HepG2 (cell line): ENCODE measurements around the gene TEKT5. TPM values are rescaled to one million over a fixed set of nuclear protein-coding genes. Genes with fewer than 3 reads are reported as not detected.

ENCODE experiments used
- ATAC-seq: fragments of 200-7000 bp; cut with Tn5 transposase; 3 replicates; pipeline ENCODE4 v1.9.1; 2020; ENCODE audit warnings: mild to moderate bottlenecking, moderate library complexity
- BruUV-seq: library from RNA; stranded (reverse); fragments of 400-500 nt; replicated peaks from 2 replicates; lab custom pipeline; 2021; lab: Mats Ljungman, UMichigan
- CTCF ChIA-PET: fragments of 300-600 bp; formaldehyde crosslinking; extraction: SDS; loops from one replicate; lab custom pipeline; 2021; ENCODE audit warnings: low total read pairs, inconsistent platforms, low intra/inter-chr PET ratio; lab: Yijun Ruan, JAX
- POLR2A ChIA-PET: fragments of 350-600 bp; sonication (Branson Sonifier 250); formaldehyde crosslinking; loops from one replicate; lab custom pipeline; 2020; ENCODE audit warnings: antibody characterized with exemption, inconsistent platforms; lab: Yijun Ruan, JAX
- DNase-seq: peaks from one replicate; pipeline ENCODE4 v3.0.0-alpha.2; 2015; ENCODE audit warnings: low spot score
- FAIRE-seq: peaks from 3 replicates; lab custom pipeline; 2011; peaks lifted over from hg19 to GRCh38; lab: Jason Lieb, UNC
- H2AFZ ChIP-seq: one replicate; pipeline ENCODE4 v1.6.1; 2011; ENCODE audit warnings: low read length, inconsistent platforms
- H3K27ac ChIP-seq: fragments of 300-600 bp; 3 replicates; pipeline ENCODE4 v1.8.0; 2011; ENCODE audit warnings: mixed run types, mild to moderate bottlenecking, mixed read lengths, low read length, inconsistent platforms; ENCODE audit not compliant: insufficient read depth; ENCODE audit errors: extremely low read length
- H3K27me3 ChIP-seq, 2 experiments: fragments of 200-600 bp in 1 of 2; 2 replicates in 1 of 2; 3 replicates in 1 of 2; pipeline versions ENCODE4 v1.6.0 to v1.8.0; 2011; ENCODE audit warnings: low read length in 2 of 2, mild to moderate bottlenecking in 2 of 2, moderate library complexity in 2 of 2, inconsistent platforms in 1 of 2; ENCODE audit not compliant: insufficient read depth in 2 of 2, control insufficient read depth in 1 of 2
- H3K36me3 ChIP-seq, 2 experiments: fragments of 200-600 bp in 1 of 2; replicated peaks in 1 of 2; 2 replicates in 1 of 2; 3 replicates in 1 of 2; pipeline versions ENCODE4 v1.5.1 to v1.8.0; 2011; ENCODE audit warnings: low read length in 2 of 2, inconsistent platforms in 1 of 2; ENCODE audit not compliant: insufficient read depth in 2 of 2, control insufficient read depth in 1 of 2
- H3K4me1 ChIP-seq: 2 replicates; pipeline ENCODE4 v1.5.1; 2012; ENCODE audit warnings: low read length, inconsistent platforms; ENCODE audit not compliant: insufficient read depth
- H3K4me2 ChIP-seq: 2 replicates; pipeline ENCODE4 v1.6.0; 2011; ENCODE audit warnings: low read depth, low read length, inconsistent platforms
- H3K4me3 ChIP-seq, 3 experiments: fragments of 200-600 bp in 1 of 3; sonication (generic), shearing (Covaris generic) in 1 of 3; replicated peaks in 1 of 3; 2 replicates each; pipeline ENCODE4 v1.5.1; 2011 to 2016; ENCODE audit warnings: low read length in 3 of 3, inconsistent platforms in 2 of 3, low read depth in 2 of 3, mild to moderate bottlenecking in 2 of 3, control low read depth in 1 of 3, mixed read lengths in 1 of 3; ENCODE audit not compliant: insufficient read depth in 1 of 3
- H3K79me2 ChIP-seq: one replicate; pipeline ENCODE4 v1.6.1; 2011; ENCODE audit warnings: low read length, inconsistent platforms; ENCODE audit not compliant: insufficient read depth
- H3K9ac ChIP-seq: 2 replicates; pipeline ENCODE4 v1.6.0; 2011; ENCODE audit warnings: mild to moderate bottlenecking, low read depth, low read length, inconsistent platforms; ENCODE audit not compliant: insufficient read depth
- H3K9me3 ChIP-seq: 2 replicates; pipeline ENCODE4 v1.5.1; 2012; ENCODE audit warnings: mild to moderate bottlenecking, low read length
- H4K20me1 ChIP-seq: 2 replicates; pipeline ENCODE4 v1.6.0; 2011; ENCODE audit warnings: inconsistent platforms, mild to moderate bottlenecking, low read length, moderate library complexity; ENCODE audit not compliant: insufficient read depth
- ZBED4 ChIP-seq: sonication (generic); formaldehyde crosslinking; IDR thresholded peaks from 2 replicates; pipeline ENCODE4 v1.4.0; 2020; ENCODE audit warnings: missing genetic modification reagents, borderline replicate concordance
- ZNF3 ChIP-seq: IDR thresholded peaks from 2 replicates; pipeline ENCODE4 v1.7.0; 2017; ENCODE audit warnings: inconsistent platforms
- WGBS: methylation state at CpG from one replicate; pipeline ENCODE4 v1.1.6; 2017; ENCODE audit warnings: low lambda C conversion rate; 5-methylcytosine and 5-hydroxymethylcytosine counted together
- in situ Hi-C: cut with HindIII; loops from 2 replicates; pipeline ENCODE4 v1.10.0; 2017; ENCODE audit warnings: low pct_unique_long_range_greater_than_20kb; ENCODE audit not compliant: extremely low pct_ligation_motif_present
- intact Hi-C: fragments of 100-400 bp; cut with micrococcal nuclease; formaldehyde crosslinking; loops from one replicate; pipeline ENCODE4 v1.10.0; 2022; ENCODE audit not compliant: unreplicated experiment
- polyA plus RNA-seq, 8 experiments: library from polyadenylated mRNA; depleted of rRNA in 3 of 8; stranded (reverse) in 7 of 8; unstranded in 1 of 8; fragments of >200 nt; fragmentation: Illumina TruSeq in 4 of 8; extraction: Trizol in 4 of 8; gene quantifications; 2 replicates each; pipeline versions ENCODE4 v1.2.1 to v1.2.3, GENCODE V29; 2011 to 2016; ENCODE audit warnings: low read depth in 4 of 8, missing spikeins in 1 of 8, mixed read lengths in 1 of 8; ENCODE audit not compliant: insufficient read depth in 1 of 8
- total RNA-seq, 5 experiments: library from RNA; depleted of rRNA; stranded (reverse); fragments of >200 nt; fragmentation: Illumina TruSeq; extraction: Trizol; gene quantifications; 2 replicates each; pipeline ENCODE4 v1.2.3, GENCODE V29; 2016; ENCODE audit warnings: low read depth in 1 of 5
- TF ChIP-seq, protein P1 (sequence below): sonication (generic); formaldehyde crosslinking; IDR thresholded peaks from 2 replicates; pipeline ENCODE4 v1.5.1; 2020; ENCODE audit warnings: mild to moderate bottlenecking, missing genetic modification reagents, moderate library complexity
- TF ChIP-seq, protein P2 (sequence below): sonication (generic); formaldehyde crosslinking; IDR thresholded peaks from 2 replicates; pipeline ENCODE4 v1.4.0; 2020; ENCODE audit warnings: missing genetic modification reagents

Gene TEKT5
- total and polyA plus RNA-seq, 2 of the 13 experiments (the other 11 are each of a cell fraction or from before 2014, with no cell fraction given), result 0.16 TPM; not detected in 1

DNA sequence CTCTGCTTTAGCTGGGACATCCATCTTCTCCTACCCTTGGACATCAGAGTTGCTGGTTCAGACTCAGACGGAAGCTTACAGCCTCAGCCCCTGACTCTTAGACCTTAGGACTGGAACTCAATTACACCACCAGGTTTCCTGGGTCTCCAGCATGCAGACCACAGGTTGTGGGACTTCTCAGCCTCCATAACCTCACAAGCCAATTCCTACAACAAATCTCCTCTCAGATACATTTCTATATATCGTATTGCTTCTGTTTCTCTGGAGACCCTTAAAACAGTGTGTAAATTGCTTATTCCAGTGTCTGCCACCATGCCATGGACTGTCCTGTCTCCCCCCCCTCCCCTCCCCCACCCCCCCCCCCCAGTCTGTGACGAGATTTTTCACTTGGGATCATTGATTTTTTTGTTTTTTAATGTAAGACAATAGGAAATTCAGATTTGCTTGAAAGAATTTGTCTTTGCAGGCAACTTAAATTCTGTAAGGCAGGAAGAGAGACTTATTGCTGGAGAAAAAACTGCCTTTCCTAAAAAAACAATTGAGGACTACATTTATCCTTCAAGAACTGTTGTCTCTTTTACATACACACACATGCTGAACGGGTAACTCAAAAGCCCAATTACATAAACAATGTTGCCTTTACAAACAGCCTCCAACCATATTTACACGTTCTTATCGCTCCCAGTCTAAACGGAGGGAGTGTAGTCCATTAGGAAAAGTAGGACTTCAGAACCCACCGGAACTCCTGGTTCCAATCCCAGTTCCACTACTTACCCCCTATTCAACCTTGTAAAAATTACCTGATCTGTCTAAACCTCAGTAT lies 39.9 kb downstream of the TEKT5 start (continued):
- peak; percentile 91; the same call in 1 of the 2 replicates for TF ChIP-seq ZBED4
- TF ChIP-seq, all 625 proteins: peak for 51

DNA sequence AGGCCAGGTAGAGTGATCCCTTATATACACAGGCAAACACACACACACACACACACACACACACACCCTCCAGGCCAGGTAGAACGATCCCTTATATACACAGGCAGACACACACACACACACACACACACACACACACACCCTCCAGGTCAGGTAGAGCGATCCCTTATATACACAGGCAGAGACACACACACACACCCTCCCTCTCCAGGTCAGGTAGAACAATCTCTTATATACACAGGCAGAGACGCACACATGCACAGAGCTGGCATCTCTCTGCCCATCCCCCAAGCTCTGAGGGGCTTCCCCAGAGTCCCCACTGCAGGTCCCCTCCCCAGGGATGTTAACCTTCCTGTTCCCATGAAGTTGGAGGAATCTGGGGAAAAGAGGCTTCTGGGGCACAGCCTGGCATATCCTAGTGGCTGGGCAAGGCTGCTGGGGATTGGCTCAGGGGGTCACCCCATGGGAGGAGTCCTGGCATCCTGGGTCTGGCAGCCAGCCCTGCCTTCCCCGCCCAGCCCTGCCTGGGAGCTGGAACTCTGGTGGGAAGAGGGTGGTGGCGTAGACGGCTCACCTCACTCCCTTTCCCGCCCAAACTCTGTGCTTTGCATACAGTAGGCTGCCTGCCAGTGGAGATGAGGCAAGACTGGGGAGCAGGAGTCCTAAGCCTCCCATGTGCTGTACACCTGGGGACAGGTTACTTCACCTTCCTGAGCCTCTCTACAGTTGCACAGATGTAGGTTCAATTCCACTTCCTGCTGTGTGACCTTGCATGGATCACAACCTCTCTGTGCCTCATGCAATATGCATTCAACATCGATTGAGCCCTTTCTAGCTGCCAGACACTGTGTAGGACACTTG lies 41.8 kb downstream of the TEKT5 start:
- H3K27ac ChIP-seq, result no peak overlapping the region
- peaks cover 92% of the 10 kb centered on the region for H3K4me1 ChIP-seq
- no TSS peak for BruUV-seq
- ATAC-seq, result peak; percentile 54
- 49% methylated on average over 8 of the region's 8 CpGs for WGBS
- ChIA-PET CTCF (no interaction called here), POLR2A (interaction anchor here (0.7 to 1.8 kb wide), 3 partner anchors 44 to 296 kb away, joined by 3 to 4 read pairs (median 4); no protein-coding TSS in a partner anchor)
- no peak overlapping the region for H2AFZ ChIP-seq
- H3K9ac ChIP-seq, result peak overlapping the region; percentile 30
- in situ Hi-C loops (no loop called here), intact Hi-C loops (no loop called here)
- no peaks in the 10 kb centered on the region for H3K27me3 ChIP-seq
- no peaks in the 10 kb centered on the region for H4K20me1 ChIP-seq
- H3K79me2 ChIP-seq, result no peaks in the 10 kb centered on the region
- H3K9me3 ChIP-seq, result no peaks in the 10 kb centered on the region
- DNase-seq, result no peak
- H3K4me3 ChIP-seq, result no peak overlapping the region; a peak in 1 of 6 replicates
- peak overlapping the region; percentile 40 for H3K4me2 ChIP-seq
- no peaks in the 10 kb centered on the region for H3K36me3 ChIP-seq
- FAIRE-seq, result no peak
- 0 out of 2 replicates have a peak, but pooled peaks have one; percentile 38 for TF ChIP-seq ZNF3 (CRISPR knock-in tag)
- TF ChIP-seq, protein P1, sequence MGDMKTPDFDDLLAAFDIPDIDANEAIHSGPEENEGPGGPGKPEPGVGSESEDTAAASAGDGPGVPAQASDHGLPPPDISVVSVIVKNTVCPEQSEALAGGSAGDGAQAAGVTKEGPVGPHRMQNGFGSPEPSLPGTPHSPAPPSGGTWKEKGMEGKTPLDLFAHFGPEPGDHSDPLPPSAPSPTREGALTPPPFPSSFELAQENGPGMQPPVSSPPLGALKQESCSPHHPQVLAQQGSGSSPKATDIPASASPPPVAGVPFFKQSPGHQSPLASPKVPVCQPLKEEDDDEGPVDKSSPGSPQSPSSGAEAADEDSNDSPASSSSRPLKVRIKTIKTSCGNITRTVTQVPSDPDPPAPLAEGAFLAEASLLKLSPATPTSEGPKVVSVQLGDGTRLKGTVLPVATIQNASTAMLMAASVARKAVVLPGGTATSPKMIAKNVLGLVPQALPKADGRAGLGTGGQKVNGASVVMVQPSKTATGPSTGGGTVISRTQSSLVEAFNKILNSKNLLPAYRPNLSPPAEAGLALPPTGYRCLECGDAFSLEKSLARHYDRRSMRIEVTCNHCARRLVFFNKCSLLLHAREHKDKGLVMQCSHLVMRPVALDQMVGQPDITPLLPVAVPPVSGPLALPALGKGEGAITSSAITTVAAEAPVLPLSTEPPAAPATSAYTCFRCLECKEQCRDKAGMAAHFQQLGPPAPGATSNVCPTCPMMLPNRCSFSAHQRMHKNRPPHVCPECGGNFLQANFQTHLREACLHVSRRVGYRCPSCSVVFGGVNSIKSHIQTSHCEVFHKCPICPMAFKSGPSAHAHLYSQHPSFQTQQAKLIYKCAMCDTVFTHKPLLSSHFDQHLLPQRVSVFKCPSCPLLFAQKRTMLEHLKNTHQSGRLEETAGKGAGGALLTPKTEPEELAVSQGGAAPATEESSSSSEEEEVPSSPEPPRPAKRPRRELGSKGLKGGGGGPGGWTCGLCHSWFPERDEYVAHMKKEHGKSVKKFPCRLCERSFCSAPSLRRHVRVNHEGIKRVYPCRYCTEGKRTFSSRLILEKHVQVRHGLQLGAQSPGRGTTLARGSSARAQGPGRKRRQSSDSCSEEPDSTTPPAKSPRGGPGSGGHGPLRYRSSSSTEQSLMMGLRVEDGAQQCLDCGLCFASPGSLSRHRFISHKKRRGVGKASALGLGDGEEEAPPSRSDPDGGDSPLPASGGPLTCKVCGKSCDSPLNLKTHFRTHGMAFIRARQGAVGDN (CRISPR knock-in tag), result peak; percentile 74
- TF ChIP-seq, protein P2, sequence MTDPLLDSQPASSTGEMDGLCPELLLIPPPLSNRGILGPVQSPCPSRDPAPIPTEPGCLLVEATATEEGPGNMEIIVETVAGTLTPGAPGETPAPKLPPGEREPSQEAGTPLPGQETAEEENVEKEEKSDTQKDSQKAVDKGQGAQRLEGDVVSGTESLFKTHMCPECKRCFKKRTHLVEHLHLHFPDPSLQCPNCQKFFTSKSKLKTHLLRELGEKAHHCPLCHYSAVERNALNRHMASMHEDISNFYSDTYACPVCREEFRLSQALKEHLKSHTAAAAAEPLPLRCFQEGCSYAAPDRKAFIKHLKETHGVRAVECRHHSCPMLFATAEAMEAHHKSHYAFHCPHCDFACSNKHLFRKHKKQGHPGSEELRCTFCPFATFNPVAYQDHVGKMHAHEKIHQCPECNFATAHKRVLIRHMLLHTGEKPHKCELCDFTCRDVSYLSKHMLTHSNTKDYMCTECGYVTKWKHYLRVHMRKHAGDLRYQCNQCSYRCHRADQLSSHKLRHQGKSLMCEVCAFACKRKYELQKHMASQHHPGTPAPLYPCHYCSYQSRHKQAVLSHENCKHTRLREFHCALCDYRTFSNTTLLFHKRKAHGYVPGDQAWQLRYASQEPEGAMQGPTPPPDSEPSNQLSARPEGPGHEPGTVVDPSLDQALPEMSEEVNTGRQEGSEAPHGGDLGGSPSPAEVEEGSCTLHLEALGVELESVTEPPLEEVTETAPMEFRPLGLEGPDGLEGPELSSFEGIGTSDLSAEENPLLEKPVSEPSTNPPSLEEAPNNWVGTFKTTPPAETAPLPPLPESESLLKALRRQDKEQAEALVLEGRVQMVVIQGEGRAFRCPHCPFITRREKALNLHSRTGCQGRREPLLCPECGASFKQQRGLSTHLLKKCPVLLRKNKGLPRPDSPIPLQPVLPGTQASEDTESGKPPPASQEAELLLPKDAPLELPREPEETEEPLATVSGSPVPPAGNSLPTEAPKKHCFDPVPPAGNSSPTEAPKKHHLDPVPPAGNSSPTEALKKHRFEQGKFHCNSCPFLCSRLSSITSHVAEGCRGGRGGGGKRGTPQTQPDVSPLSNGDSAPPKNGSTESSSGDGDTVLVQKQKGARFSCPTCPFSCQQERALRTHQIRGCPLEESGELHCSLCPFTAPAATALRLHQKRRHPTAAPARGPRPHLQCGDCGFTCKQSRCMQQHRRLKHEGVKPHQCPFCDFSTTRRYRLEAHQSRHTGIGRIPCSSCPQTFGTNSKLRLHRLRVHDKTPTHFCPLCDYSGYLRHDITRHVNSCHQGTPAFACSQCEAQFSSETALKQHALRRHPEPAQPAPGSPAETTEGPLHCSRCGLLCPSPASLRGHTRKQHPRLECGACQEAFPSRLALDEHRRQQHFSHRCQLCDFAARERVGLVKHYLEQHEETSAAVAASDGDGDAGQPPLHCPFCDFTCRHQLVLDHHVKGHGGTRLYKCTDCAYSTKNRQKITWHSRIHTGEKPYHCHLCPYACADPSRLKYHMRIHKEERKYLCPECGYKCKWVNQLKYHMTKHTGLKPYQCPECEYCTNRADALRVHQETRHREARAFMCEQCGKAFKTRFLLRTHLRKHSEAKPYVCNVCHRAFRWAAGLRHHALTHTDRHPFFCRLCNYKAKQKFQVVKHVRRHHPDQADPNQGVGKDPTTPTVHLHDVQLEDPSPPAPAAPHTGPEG (CRISPR knock-in tag), result no peak
